H1 (cell line): ENCODE results near the gene CDKN1A. TPM values are rescaled to one million over a fixed set of nuclear protein-coding genes. Genes with fewer than 3 reads are reported as not detected.

Experiments
- CTCF ChIA-PET: fragments of 300-600 bp; sonication (Branson Sonifier 250); formaldehyde crosslinking; loops from one replicate; lab custom pipeline; 2021; ENCODE audit not compliant: partially characterized antibody; lab: Charles Lee
- POLR2A ChIA-PET: fragments of 300-600 bp; sonication (Branson Sonifier 250); formaldehyde crosslinking; loops from one replicate; lab custom pipeline; 2021; ENCODE audit warnings: inconsistent platforms; ENCODE audit not compliant: partially characterized antibody; lab: Charles Lee
- DNase-seq, 2 experiments: peaks; one replicate each; pipeline versions ENCODE4 v3.0.0 to v3.0.0-alpha.2; 2010 to 2022; ENCODE audit warnings: low spot score in 2 of 2, low read depth in 1 of 2, mixed read lengths in 1 of 2
- FAIRE-seq: peaks from 2 replicates; lab custom pipeline; 2011; peaks lifted over from hg19 to GRCh38; lab: Jason Lieb, UNC
- H2AFZ ChIP-seq: 2 replicates; pipeline ENCODE4 v1.8.1; 2012; ENCODE audit warnings: low read length, inconsistent platforms
- H2AK5ac ChIP-seq: 2 replicates; pipeline ENCODE4 v1.6.1; 2013; ENCODE audit warnings: low read depth, low read length
- H2BK120ac ChIP-seq: replicated peaks from 2 replicates; pipeline ENCODE3; 2013; ENCODE audit warnings: low read depth, low read length, inconsistent platforms
- H2BK12ac ChIP-seq: 2 replicates; pipeline ENCODE4 v1.6.1; 2013; ENCODE audit warnings: low read depth, low read length
- H2BK15ac ChIP-seq: 2 replicates; pipeline ENCODE4 v1.6.1; 2013; ENCODE audit warnings: low read length
- H2BK20ac ChIP-seq: 2 replicates; pipeline ENCODE4 v1.6.1; 2013; ENCODE audit warnings: low read length
- H2BK5ac ChIP-seq: 2 replicates; pipeline ENCODE4 v1.6.1; 2013; ENCODE audit warnings: low read depth, low read length
- H3K14ac ChIP-seq: 2 replicates; pipeline ENCODE4 v1.6.1; 2013; ENCODE audit warnings: inconsistent platforms; ENCODE audit not compliant: insufficient read length
- H3K18ac ChIP-seq: 2 replicates; pipeline ENCODE4 v1.6.1; 2013; ENCODE audit warnings: low read length; ENCODE audit errors: extremely low read depth
- H3K23ac ChIP-seq: 2 replicates; pipeline ENCODE4 v1.6.1; 2013; ENCODE audit warnings: inconsistent platforms; ENCODE audit not compliant: insufficient read length
- H3K23me2 ChIP-seq: 2 replicates; pipeline ENCODE4 v1.6.1; 2013; ENCODE audit warnings: low read depth, low read length
- H3K27ac ChIP-seq: 2 replicates; pipeline ENCODE4 v1.6.1; 2011; ENCODE audit warnings: low read depth, low read length, inconsistent platforms
- H3K27me3 ChIP-seq, 4 experiments: replicated peaks in 1 of 4; 1 replicate in 1 of 4; 2 replicates in 3 of 4; pipeline versions ENCODE4 v1.6.1 to v1.8.1; 2011 to 2013; ENCODE audit warnings: low read length in 3 of 4, mild to moderate bottlenecking in 3 of 4, inconsistent platforms in 2 of 4, mixed read lengths in 2 of 4, moderate library complexity in 1 of 4; ENCODE audit not compliant: control insufficient read depth in 3 of 4, insufficient read depth in 3 of 4; ENCODE audit errors: extremely low read depth in 1 of 4
- H3K36me3 ChIP-seq, 4 experiments: 2 replicates each; pipeline versions ENCODE4 v1.6.1 to v1.8.1; 2011 to 2013; ENCODE audit warnings: mild to moderate bottlenecking in 4 of 4, low read length in 3 of 4, moderate library complexity in 2 of 4, control low read depth in 1 of 4, inconsistent platforms in 1 of 4; ENCODE audit not compliant: insufficient read depth in 4 of 4, control insufficient read depth in 2 of 4
- H3K4ac ChIP-seq: replicated peaks from 2 replicates; pipeline ENCODE3; 2013; ENCODE audit warnings: low read length, low read depth, mixed read lengths, inconsistent platforms; ENCODE audit not compliant: insufficient read length
- H3K4me1 ChIP-seq, 4 experiments: replicated peaks in 1 of 4; 1 replicate in 1 of 4; 2 replicates in 3 of 4; pipeline versions ENCODE4 v1.6.1 to v1.8.1; 2011 to 2013; ENCODE audit warnings: low read length in 3 of 4, inconsistent platforms in 2 of 4, mixed read lengths in 1 of 4; ENCODE audit not compliant: insufficient read depth in 4 of 4, control insufficient read depth in 3 of 4
- H3K4me2 ChIP-seq, 2 experiments: 2 replicates each; pipeline versions ENCODE4 v1.6.1 to v1.8.1; 2011 to 2013; ENCODE audit warnings: low read depth in 2 of 2, low read length in 2 of 2, control low read depth in 1 of 2, inconsistent platforms in 1 of 2, mild to moderate bottlenecking in 1 of 2; ENCODE audit not compliant: insufficient read depth in 1 of 2
- H3K4me3 ChIP-seq, 4 experiments: fragments of 200-600, 300-600 bp in 1 of 4; sonication (generic), shearing (Covaris generic), sonication (Bioruptor Twin) in 1 of 4; 2 replicates each; pipeline versions ENCODE4 v1.5.1 to v1.8.1; 2011 to 2016; ENCODE audit warnings: low read length in 4 of 4, low read depth in 3 of 4, control low read depth in 2 of 4, inconsistent platforms in 2 of 4, mild to moderate bottlenecking in 2 of 4, mixed read lengths in 1 of 4, moderate library complexity in 1 of 4; ENCODE audit not compliant: insufficient read depth in 2 of 4; ENCODE audit errors: extremely low read depth in 1 of 4
- H3K56ac ChIP-seq: replicated peaks from 2 replicates; pipeline ENCODE3; 2013; ENCODE audit warnings: low read depth, mild to moderate bottlenecking, mixed read lengths, low read length, inconsistent platforms; ENCODE audit not compliant: insufficient read length
- H3K79me1 ChIP-seq: 2 replicates; pipeline ENCODE4 v1.6.1; 2013; ENCODE audit warnings: low read depth, low read length, control low read depth
- H3K79me2 ChIP-seq, 2 experiments: 2 replicates each; pipeline versions ENCODE4 v1.6.1 to v1.8.1; 2012 to 2013; ENCODE audit warnings: low read length in 2 of 2, mild to moderate bottlenecking in 2 of 2, inconsistent platforms in 1 of 2; ENCODE audit not compliant: insufficient read depth in 2 of 2, control insufficient read depth in 1 of 2
- H3K9ac ChIP-seq, 4 experiments: replicated peaks in 1 of 4; 1 replicate in 1 of 4; 2 replicates in 3 of 4; pipeline versions ENCODE4 v1.6.1 to v1.8.1; 2011 to 2013; ENCODE audit warnings: low read depth in 3 of 4, low read length in 3 of 4, control low read depth in 2 of 4, mild to moderate bottlenecking in 2 of 4, moderate library complexity in 2 of 4, inconsistent platforms in 1 of 4; ENCODE audit errors: extremely low read depth in 1 of 4
- H3K9me3 ChIP-seq, 2 experiments: 2 replicates each; pipeline versions ENCODE4 v1.6.1 to v1.8.1; 2012 to 2013; ENCODE audit warnings: mild to moderate bottlenecking in 2 of 2, moderate library complexity in 2 of 2, control low read depth in 1 of 2, inconsistent platforms in 1 of 2, low read depth in 1 of 2, low read length in 1 of 2, mixed read lengths in 1 of 2; ENCODE audit not compliant: insufficient read depth in 2 of 2
- H4K20me1 ChIP-seq, 2 experiments: replicated peaks in 1 of 2; 2 replicates each; pipeline versions ENCODE3 to v1.8.1; 2011 to 2013; ENCODE audit warnings: inconsistent platforms in 2 of 2, low read length in 2 of 2, mild to moderate bottlenecking in 1 of 2; ENCODE audit not compliant: insufficient read depth in 2 of 2, control insufficient read depth in 1 of 2
- H4K5ac ChIP-seq: 2 replicates; pipeline ENCODE4 v1.6.1; 2013; ENCODE audit warnings: low read length, low read depth, mixed read lengths, inconsistent platforms; ENCODE audit not compliant: insufficient read length
- H4K8ac ChIP-seq: 2 replicates; pipeline ENCODE4 v1.8.0; 2013; ENCODE audit warnings: mild to moderate bottlenecking, moderate library complexity, low read length, inconsistent platforms; ENCODE audit not compliant: insufficient read depth; ENCODE audit errors: extremely low read depth
- H4K91ac ChIP-seq: replicated peaks from 2 replicates; pipeline ENCODE3; 2013; ENCODE audit warnings: low read length, mixed read lengths, inconsistent platforms; ENCODE audit not compliant: insufficient read length
- ASH2L ChIP-seq: fragments of 200-600, 300-600 bp; sonication (generic); IDR thresholded peaks from one replicate; pipeline ENCODE4 v1.7.1; 2017; ENCODE audit warnings: low read length
- GABPA ChIP-seq: IDR thresholded peaks from 2 replicates; pipeline ENCODE4 v1.6.1; 2011; ENCODE audit warnings: mild to moderate bottlenecking, low read length, moderate library complexity, borderline replicate concordance; ENCODE audit not compliant: insufficient read depth
- WGBS, 2 experiments: shearing (Covaris generic) in 1 of 2; methylation state at CpG; one replicate each; pipeline versions ENCODE4 v1.1.6 to v1.1.7; 2013 to 2015; ENCODE audit warnings: low lambda C conversion rate in 2 of 2, mixed read lengths in 2 of 2, inconsistent platforms in 1 of 2, low coverage in 1 of 2, missing lambda C conversion rate in 1 of 2; ENCODE audit not compliant: insufficient replicate concordance in 2 of 2, insufficient coverage in 1 of 2, insufficient read length in 1 of 2; ENCODE audit errors: extremely low coverage in 1 of 2, missing lambda C conversion rate in 1 of 2; 5-methylcytosine and 5-hydroxymethylcytosine counted together
- polyA plus RNA-seq, 7 experiments: library from polyadenylated mRNA; depleted of rRNA in 3 of 7; stranded (reverse) in 5 of 7; unstranded in 2 of 7; fragments of >200 nt in 5 of 7; fragments of 200-250 nt in 2 of 7; gene quantifications; 1 replicate in 5 of 7; 2 replicates in 1 of 7; 4 replicates in 1 of 7; pipeline versions ENCODE4 v1.2.1 to v1.2.3, GENCODE V29; 2011 to 2013; ENCODE audit warnings: missing spikeins in 2 of 7, mixed read lengths in 2 of 7
- total RNA-seq: library from RNA; stranded (reverse); fragmentation: NEBNext Ultra II Directional; extraction: Animal tissue kit (Norgen Biotek cat#: 25700); gene quantifications from 2 replicates; pipeline ENCODE4 v1.2.1, GENCODE V29; 2021

CDKN1A gene
- total and polyA plus RNA-seq, 2 of the 8 experiments (the other 6 are each of a cell fraction or from before 2014, with no cell fraction given), result 15.2 to 36.0 TPM

GRCh38 chr6:36698196-36698595, 19.7 kb downstream of the CDKN1A start:
- no peak for DNase-seq

More at GRCh38 chr6:36698196-36698595, 19.7 kb downstream of the CDKN1A start:
- H3K23ac ChIP-seq, result no peak overlapping the region
- no peaks in the 10 kb centered on the region for H3K23me2 ChIP-seq
- ChIA-PET CTCF (interaction anchor here (0.6 to 2.2 kb wide), 6 partner anchors 8 to 517 kb away, joined by 3 to 11 read pairs (median 4); no protein-coding TSS in a partner anchor), POLR2A (interaction anchor here (1.4 kb wide), 1 partner anchor 100 kb away, joined by 4 read pairs; no protein-coding TSS in a partner anchor)
- no peak overlapping the region for H3K4me2 ChIP-seq
- H4K20me1 ChIP-seq, result peaks cover 0 to 3% of the 10 kb centered on the region in 2 experiments
- H3K56ac ChIP-seq, result no peak overlapping the region
- H2AFZ ChIP-seq, result no peak overlapping the region
- no peak overlapping the region for H2BK5ac ChIP-seq
- H3K18ac ChIP-seq, result no peak overlapping the region
- FAIRE-seq, result no peak
- no peaks in the 10 kb centered on the region for H3K79me1 ChIP-seq
- H3K4me3 ChIP-seq, result no peak overlapping the region
- H2BK15ac ChIP-seq, result no peak overlapping the region
- no peaks in the 10 kb centered on the region for H3K27me3 ChIP-seq
- no peak overlapping the region for H3K14ac ChIP-seq
- no peak overlapping the region for H2BK12ac ChIP-seq
- H3K79me2 ChIP-seq, result no peaks in the 10 kb centered on the region
- H2BK20ac ChIP-seq, result no peak overlapping the region
- no peaks in the 10 kb centered on the region for H3K36me3 ChIP-seq
- no peak overlapping the region for H3K4ac ChIP-seq
- no peak overlapping the region for H4K91ac ChIP-seq
- TF ChIP-seq ASH2L (no peak), GABPA (no peak)
- no peaks in the 10 kb centered on the region for H3K4me1 ChIP-seq
- no peak overlapping the region for H4K5ac ChIP-seq
- H2AK5ac ChIP-seq, result no peak overlapping the region
- no peak overlapping the region for H3K27ac ChIP-seq
- H3K9me3 ChIP-seq, result no peaks in the 10 kb centered on the region
- WGBS, 2 experiments, result 88% methylated on average over 6 of the region's 6 CpGs; no CpG with 5 or more reads in 1 of the 2 experiments
- no peak overlapping the region for H4K8ac ChIP-seq
- no peak overlapping the region for H3K9ac ChIP-seq
- H2BK120ac ChIP-seq, result no peak overlapping the region
